ENCODE data around the gene KAT7. TPM values are rescaled to one million over a fixed set of nuclear protein-coding genes. Genes with fewer than 3 reads are reported as not detected.

KAT7 gene
- total and polyA plus RNA-seq, 2 of the 8 experiments (the other 6 are each of a cell fraction or from before 2014, with no cell fraction given): 90.9 to 139 TPM

DNA sequence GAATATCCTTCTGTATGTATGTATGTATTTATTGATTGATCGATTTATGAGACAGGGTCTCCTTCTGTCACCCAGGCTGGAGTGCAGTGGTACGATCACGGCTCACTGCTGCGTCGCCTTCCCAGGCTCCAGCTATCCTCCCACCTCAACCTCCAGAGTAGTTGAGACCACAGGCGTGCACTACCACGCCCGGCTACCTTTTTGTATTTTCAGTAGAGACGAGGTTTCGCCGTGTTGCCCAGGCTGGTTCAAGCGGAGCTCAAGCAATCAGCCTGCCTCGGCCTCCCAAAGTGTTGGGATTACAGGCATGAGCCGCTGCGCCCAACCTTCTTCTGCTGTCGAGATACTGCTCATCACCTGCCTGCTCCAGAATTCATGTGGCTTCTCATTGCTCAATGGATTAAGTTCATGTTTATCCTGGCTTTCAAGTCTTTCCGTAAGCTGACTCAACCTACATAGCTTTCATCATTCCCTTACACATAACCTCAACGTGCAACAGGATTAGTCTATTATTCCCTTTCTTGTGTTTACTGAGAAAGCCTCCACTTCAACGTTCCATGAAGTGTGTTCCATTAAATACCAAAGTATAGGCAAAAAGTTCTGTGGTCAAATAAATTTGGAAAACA lies 45.8 kb downstream of the KAT7 start (continued):
- TF ChIP-seq, protein P1, sequence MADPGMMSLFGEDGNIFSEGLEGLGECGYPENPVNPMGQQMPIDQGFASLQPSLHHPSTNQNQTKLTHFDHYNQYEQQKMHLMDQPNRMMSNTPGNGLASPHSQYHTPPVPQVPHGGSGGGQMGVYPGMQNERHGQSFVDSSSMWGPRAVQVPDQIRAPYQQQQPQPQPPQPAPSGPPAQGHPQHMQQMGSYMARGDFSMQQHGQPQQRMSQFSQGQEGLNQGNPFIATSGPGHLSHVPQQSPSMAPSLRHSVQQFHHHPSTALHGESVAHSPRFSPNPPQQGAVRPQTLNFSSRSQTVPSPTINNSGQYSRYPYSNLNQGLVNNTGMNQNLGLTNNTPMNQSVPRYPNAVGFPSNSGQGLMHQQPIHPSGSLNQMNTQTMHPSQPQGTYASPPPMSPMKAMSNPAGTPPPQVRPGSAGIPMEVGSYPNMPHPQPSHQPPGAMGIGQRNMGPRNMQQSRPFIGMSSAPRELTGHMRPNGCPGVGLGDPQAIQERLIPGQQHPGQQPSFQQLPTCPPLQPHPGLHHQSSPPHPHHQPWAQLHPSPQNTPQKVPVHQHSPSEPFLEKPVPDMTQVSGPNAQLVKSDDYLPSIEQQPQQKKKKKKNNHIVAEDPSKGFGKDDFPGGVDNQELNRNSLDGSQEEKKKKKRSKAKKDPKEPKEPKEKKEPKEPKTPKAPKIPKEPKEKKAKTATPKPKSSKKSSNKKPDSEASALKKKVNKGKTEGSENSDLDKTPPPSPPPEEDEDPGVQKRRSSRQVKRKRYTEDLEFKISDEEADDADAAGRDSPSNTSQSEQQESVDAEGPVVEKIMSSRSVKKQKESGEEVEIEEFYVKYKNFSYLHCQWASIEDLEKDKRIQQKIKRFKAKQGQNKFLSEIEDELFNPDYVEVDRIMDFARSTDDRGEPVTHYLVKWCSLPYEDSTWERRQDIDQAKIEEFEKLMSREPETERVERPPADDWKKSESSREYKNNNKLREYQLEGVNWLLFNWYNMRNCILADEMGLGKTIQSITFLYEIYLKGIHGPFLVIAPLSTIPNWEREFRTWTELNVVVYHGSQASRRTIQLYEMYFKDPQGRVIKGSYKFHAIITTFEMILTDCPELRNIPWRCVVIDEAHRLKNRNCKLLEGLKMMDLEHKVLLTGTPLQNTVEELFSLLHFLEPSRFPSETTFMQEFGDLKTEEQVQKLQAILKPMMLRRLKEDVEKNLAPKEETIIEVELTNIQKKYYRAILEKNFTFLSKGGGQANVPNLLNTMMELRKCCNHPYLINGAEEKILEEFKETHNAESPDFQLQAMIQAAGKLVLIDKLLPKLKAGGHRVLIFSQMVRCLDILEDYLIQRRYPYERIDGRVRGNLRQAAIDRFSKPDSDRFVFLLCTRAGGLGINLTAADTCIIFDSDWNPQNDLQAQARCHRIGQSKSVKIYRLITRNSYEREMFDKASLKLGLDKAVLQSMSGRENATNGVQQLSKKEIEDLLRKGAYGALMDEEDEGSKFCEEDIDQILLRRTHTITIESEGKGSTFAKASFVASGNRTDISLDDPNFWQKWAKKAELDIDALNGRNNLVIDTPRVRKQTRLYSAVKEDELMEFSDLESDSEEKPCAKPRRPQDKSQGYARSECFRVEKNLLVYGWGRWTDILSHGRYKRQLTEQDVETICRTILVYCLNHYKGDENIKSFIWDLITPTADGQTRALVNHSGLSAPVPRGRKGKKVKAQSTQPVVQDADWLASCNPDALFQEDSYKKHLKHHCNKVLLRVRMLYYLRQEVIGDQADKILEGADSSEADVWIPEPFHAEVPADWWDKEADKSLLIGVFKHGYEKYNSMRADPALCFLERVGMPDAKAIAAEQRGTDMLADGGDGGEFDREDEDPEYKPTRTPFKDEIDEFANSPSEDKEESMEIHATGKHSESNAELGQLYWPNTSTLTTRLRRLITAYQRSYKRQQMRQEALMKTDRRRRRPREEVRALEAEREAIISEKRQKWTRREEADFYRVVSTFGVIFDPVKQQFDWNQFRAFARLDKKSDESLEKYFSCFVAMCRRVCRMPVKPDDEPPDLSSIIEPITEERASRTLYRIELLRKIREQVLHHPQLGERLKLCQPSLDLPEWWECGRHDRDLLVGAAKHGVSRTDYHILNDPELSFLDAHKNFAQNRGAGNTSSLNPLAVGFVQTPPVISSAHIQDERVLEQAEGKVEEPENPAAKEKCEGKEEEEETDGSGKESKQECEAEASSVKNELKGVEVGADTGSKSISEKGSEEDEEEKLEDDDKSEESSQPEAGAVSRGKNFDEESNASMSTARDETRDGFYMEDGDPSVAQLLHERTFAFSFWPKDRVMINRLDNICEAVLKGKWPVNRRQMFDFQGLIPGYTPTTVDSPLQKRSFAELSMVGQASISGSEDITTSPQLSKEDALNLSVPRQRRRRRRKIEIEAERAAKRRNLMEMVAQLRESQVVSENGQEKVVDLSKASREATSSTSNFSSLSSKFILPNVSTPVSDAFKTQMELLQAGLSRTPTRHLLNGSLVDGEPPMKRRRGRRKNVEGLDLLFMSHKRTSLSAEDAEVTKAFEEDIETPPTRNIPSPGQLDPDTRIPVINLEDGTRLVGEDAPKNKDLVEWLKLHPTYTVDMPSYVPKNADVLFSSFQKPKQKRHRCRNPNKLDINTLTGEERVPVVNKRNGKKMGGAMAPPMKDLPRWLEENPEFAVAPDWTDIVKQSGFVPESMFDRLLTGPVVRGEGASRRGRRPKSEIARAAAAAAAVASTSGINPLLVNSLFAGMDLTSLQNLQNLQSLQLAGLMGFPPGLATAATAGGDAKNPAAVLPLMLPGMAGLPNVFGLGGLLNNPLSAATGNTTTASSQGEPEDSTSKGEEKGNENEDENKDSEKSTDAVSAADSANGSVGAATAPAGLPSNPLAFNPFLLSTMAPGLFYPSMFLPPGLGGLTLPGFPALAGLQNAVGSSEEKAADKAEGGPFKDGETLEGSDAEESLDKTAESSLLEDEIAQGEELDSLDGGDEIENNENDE (IDR thresholded peaks at IDR 0.05; ENCODE audit: insufficient replicate concordance, low read length): no peak
- no peak for TF ChIP-seq KDM4A (IDR thresholded peaks at IDR 0.05; ENCODE audit: low read depth, low read length, severe bottlenecking)
- no peak for TF ChIP-seq SP4 (IDR thresholded peaks at IDR 0.05; ENCODE audit: low read length)
- TF ChIP-seq CREB1 (IDR thresholded peaks at IDR 0.05): no peak
- no peak for TF ChIP-seq RNF2 (IDR thresholded peaks at IDR 0.05; ENCODE audit: borderline replicate concordance, low read depth, low read length, missing control alignments, poor library complexity, severe bottlenecking)
- TF ChIP-seq, protein P2, sequence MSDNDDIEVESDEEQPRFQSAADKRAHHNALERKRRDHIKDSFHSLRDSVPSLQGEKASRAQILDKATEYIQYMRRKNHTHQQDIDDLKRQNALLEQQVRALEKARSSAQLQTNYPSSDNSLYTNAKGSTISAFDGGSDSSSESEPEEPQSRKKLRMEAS (IDR thresholded peaks at IDR 0.05): no peak
- TF ChIP-seq MAFK (IDR thresholded peaks at IDR 0.05; ENCODE audit: low read depth, low read length): no peak
- TF ChIP-seq, protein P3, sequence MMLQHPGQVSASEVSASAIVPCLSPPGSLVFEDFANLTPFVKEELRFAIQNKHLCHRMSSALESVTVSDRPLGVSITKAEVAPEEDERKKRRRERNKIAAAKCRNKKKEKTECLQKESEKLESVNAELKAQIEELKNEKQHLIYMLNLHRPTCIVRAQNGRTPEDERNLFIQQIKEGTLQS (IDR thresholded peaks at IDR 0.05; ENCODE audit: insufficient read depth, low read depth, low read length): no peak

Data from H1 (cell line).